SK-N-MC (cell line): ENCODE measurements around the gene TOX2.

Experiments
- EZH2 ChIP-seq: fragments of 200-600 bp; sonication (generic); IDR thresholded peaks from one replicate; pipeline ENCODE4 v1.6.1; 2017; ENCODE audit warnings: antibody characterized with exemption
- POLR2AphosphoS5 ChIP-seq: IDR thresholded peaks from 2 replicates; pipeline ENCODE4 v1.6.1; 2012; ENCODE audit warnings: mild to moderate bottlenecking, low read depth, low read length, borderline replicate concordance

- TF ChIP-seq POLR2AphosphoS5 = no peak
- TF ChIP-seq EZH2 = no peak
Observed at GRCh38 chr20:44092551-44093248, 178.0 kb downstream of the TOX2 start.
